Left forelimb (tissue), 1 donor: ENCODE data around the gene TMEM179.
"Not testable (repeated sequence)": the region's sequence is repeated elsewhere in the genome, so short reads cannot be mapped to it uniquely, and the experiment has no call there.

ENCODE experiments used
- DNase-seq: peaks from one replicate; pipeline ENCODE4 v3.0.0-alpha.2; 2018; ENCODE audit warnings: low spot score

Gene TMEM179

GRCh38 chr14:104637546-104638003 is 33.0 kb upstream of the TMEM179 start:
- no peak for DNase-seq

GRCh38 chr14:104636846-104637545 is 32.4 kb upstream of the TMEM179 start:
- not testable (repeated sequence) for DNase-seq

DNA sequence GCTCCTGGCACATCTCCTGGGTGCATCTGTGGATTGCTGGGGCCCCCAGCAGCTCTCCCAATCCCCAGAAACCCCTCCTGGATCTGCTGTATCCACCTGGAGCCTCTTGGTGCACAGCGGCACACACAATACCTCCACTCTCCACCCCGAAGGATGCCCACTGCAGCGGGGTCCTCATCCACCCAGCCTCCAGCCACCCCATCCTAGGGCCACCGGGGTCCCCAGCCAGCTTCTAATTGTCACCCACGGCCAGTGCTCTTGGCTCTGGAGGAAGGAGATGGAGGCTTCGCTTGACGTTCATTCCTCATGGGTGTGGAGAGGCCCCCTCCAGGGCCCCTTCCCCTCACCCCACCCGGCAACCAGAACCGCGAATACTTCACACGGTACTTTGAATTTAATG is 31.6 kb upstream of the TMEM179 start:
- no peak for DNase-seq

DNA sequence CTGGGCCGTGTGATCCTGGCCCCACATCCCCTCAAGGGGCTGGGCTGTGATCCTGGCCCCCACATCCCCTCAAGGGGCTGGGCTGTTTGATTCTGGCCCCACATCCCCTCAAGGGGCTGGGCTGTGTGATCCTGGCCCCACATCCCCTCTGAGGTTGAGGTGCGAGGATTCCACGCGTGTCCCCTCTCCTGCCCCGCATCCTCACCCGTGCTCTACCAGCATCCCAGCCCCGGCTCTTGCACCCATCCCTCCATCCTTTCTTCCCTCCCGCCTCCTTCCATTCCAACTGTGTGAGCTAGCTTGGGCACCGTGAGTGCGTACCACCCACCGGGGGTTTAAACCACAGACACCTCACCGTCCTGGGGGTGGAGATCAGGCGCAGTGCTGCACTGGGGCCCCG is 31.1 kb upstream of the TMEM179 start:
- no peak for DNase-seq

GRCh38 chr14:104634886-104635570 is 30.5 kb upstream of the TMEM179 start:
- no peak for DNase-seq

DNA sequence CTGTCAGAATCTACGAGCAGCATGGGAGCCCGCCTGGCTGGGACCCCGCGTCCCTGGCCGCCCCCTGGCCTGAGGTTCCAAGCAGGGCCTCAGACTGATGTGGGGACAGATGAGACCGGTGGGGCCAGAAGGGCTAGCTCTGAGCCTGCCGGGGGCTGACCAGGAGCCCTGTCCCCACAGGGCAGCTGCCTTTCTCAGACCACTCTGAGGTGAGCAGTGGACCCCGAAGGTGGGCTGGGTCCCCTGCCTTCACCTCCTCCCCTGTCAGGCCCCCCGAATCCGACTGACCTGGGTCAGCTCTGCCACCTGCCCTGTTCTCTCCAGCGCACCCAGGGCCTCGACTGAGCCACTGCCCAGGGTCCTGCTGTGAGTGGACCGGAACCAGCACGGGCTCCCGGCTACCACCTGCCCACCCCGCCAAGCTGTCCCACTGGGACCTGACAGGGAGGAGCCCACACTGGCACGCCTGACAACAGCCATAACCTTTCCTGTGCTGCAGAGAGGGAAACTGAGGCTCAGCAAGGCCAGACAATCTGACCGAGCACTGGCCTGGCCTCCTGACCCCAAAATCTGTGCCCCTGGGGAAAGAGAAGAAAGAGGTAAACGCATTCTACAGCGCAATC is 29.7 kb upstream of the TMEM179 start:
- no peak for DNase-seq

DNA sequence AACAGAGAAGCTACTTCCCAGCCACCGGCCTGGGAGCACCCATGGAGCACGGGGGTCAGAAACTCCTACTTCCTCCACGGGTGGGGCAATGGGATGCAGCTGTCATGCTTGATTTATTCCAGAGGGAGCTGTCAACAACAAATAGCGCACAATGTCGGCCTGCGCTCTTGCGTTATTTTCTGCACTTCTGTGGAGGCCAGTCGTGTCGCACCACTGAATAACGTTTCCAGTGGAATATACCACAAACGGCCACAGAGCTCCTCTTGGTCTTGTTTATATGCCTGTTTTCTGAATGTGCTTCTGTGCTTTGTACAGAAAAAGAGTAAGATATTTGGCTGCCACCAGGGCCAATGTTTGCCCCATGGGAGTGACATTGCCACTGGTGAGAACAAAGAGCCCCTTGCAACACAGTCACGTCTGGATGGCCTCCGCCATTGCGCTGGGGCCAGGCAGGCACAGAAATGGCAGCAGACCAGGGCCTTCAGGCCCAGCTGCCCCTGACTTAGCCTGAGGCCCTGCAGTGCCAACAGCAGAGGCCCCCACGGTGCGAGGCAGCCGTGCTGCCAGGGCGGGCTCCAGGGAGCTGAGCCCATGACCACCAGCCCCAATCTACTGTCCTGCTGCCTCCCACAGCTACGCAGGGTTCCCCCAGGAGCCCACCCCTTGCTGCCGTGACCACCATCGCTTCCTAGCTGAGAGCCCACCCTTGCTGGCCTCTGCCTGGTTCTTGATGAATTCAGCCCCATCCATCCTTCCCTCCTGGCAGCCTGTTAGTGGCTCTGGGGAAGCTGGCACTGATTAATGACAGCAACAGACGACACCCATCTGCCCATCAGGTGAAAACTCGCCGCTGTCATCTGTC is 28.9 kb upstream of the TMEM179 start:
- no peak for DNase-seq

DNA sequence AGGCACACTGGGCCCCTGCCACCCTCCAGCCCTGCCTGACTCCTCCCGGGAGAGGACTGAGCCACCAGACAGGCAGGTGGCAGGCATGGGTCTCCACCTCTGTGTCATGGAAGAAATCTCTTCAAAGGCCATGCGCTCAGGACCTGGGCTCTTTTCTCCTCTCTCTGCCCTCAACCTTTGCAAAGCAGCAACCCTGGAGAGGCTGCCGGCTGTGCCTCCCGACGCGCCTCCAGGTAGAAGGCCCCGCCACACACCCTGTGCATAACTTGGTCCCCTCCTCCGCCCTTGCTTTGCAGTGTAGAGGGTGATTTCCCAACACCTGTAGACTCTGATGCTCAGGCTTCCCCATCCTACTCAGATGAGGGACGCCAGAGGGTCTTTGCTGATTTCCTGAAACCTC is 28.2 kb upstream of the TMEM179 start:
- DNase-seq: no peak

DNA sequence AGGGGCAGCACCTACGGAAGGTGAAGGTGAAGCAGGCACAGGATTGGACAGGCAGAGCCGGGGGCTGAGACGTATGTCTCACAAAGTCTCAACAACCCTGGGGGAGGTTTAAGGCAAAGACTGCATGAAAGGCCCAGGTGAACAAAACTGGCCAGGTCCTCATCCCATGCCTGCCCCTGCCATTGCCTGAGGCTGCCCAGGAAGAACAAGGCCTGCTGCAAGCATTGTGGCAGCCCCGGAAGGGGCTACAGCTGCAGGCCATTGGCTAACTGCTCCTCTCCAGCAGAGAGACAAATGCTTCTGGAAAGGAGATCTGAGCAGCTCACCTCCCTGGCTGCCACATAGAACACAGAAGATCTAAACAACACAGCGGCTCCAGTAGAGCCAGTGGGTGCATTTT is 20.4 kb upstream of the TMEM179 start:
- no peak for DNase-seq

DNA sequence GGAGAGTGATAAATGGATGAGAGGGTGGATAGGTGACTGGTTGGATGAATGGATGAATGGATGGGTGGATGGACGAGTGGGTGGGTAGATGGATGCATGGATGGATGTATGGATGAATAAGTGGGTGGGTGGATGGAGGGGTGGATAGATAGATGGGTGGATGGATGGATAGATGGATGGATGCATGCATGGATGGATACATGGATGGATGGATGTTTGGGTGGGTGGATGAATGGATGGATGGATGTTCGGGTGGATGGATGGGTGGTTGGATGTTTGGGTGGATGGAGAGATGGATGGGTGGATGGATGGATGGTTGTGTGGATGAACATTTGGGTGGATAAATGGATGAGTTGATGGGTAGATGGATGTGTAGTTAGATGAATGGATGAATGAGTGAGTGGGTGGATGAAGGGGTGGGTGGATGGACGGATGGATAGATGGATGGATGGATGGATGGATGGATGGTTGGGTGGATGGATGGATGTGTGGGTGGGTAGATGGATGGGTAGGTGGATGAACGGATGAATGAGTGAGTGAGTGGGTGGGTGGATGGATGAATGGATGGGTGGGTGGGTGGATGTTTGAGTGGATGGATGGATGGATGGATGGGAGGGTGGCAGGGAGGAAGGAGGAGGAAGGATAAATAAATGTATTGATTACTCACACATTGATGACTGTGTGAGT is 9.7 kb upstream of the TMEM179 start:
- no peak for DNase-seq

GRCh38 chr14:104611881-104612280 is 7.3 kb upstream of the TMEM179 start:
- no peak for DNase-seq

DNA sequence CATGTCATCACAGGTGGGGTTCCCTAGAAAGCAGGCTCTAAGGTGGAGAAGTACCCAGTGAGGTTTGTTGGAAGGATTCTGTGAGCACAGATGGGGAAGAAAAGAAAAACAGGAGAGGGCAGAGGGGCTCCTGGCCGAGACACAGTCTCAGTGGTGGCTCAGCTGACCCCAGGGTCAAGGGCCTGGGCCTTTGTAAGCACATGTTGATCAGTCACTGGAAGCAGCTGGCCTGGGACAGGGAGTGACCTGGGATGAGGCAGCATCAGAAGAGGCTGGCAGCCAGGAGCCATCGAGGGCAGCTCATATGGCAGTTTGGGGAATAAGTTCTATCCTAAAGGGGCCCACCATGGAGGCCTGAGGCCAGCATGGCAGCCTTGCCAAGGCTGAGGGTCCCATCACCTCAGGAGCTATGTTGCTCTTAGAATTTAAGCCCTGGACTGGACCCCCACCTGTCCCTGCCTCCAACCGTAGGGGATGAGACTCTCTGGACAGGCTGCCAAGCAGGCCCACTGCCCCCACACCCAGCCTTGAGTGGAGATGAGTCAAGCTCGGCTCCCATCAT is 6.3 kb upstream of the TMEM179 start:
- DNase-seq: no peak

DNA sequence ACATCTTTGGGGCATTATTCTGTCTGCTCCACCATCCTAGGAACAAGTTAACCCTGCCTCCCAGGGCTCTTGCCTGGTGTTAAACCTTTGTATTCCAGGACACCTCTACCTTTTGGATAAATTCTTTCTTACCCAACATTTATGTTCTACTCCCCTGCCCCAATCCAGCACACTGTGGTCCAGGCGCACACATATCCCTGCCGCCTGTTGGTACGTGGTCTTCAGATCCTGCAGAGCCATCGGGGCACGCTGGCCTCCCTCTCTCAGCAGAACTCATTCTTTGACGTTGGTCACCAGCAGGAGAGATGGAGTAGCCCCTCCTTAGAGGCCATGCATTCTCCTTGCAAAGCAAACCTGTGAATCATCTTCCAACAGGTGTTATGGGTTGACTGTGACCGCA is 5.1 kb upstream of the TMEM179 start:
- no peak for DNase-seq

DNA sequence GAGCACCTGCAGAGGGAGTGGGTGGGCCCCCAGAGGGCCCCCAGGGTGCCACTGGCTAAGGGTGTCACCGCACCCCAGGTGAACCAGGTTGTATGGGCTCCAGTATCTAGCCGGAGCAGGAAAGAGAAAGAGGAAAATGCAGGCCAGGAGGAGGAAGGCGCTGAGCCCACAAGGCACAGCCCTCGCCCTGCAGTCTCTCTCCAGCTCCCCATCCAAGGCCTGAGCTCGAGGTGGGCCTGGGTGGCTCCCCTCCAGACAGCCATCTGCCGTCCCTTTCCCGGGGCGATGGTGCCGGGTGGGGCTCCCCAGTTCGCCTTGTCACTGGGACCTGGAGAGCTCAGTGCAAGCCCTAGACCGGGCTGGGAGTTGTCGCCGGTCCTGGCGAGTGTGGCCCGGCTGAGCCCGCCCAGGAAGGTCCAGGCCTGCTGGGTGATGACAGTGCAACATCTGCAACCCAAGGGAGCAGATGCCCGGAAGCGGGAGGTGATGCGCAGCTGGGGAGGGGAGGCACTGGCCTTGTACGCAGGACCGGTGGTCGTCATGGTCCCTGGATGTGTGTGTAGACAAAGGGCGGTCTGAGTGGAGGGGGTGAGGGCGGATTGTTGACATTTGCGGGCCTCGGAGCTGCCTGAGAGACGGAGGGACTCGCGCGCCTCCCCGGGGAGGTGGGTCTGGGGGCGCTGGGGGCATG is 716 bp downstream of the TMEM179 start:
- DNase-seq: no peak

DNA sequence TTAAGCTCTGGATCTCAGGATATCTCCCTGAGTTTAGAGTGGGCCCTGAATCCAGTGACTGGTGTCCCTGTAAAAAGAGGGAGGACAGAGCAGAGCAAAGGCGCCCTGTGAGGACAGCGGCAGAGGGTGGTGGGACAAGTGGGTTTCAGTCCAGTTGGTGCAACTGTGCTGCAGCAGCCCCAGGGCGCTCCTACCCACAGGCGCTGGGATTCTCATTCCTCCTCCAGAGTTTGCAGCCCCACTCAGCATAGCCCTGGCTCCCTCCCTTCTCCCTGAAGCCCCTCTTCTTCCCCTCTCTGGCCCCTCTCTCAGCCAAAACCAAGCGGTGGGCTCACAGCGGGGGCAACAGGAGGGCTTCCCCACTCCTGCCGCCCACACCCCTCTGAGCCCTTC is 1.6 kb downstream of the TMEM179 start:
- no peak for DNase-seq

DNA sequence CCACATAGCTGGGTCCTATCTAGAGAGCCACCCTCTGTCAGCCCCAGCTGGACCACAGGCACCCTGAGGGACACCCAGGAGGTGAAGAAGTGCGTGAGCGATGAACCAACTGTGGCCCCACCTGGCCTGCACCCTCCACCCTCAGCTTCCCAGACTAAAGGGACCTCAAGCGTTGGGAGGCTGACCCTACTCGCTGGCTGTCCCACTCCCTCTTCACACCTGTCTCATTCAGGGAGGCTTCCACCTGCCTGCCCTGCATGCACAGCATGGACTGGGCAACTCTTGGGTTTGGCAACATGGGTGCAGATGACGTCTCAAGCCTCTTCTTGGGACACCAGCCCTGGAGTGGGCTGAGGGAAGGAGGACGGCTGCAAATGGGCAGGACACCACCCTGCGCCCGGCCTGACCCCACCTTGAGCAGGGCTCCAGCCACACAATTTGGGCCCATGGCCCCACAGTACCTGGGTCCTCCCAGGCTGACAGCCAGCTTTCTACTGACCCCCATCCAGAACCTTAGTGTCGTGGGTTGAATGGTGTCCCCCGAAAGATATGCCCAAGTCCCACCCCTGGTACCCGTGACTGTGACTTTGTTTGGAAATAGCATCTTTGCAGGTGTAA is 2.1 kb downstream of the TMEM179 start:
- DNase-seq: peak; percentile 61

DNA sequence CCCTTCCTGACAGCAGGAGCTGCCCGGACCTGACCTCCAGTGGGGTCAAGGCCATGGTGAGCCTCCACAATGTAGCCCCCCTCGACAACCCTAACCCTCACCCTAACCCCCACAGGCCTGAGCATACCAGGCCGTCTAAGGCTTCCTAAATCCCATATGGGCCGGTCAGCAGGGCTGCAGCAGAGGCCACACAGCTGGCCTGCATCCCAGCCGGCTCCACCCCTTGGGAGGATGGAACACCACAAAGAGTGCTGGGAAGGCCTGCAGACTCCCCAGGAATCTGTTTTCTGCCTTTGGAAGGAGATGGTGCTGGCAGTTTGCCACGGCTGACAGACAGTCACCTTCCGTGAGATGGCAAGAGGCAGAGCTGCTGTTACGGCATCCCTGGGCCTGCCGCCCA is 2.8 kb downstream of the TMEM179 start:
- DNase-seq: peak; percentile 64

DNA sequence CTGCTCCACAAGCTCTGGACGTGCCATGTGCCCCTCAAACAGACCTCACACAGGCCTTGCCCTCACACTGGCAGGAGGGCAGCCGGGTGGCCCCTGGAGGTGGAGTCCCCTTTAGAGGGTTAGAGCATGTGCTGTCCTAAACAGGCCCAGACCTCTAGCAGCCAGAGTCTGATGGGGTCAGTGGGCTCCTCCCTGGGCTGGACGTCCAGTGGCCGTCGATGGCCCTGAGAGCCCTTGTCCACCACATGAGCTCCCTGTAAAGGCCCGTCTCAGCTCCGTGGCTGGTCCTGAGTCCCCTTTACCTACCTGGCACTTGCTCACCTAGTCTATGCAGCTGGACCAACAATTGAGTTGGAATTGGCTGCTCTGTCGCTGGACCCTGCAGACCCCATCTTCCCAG is 3.8 kb downstream of the TMEM179 start:
- DNase-seq: peak; percentile 61

DNA sequence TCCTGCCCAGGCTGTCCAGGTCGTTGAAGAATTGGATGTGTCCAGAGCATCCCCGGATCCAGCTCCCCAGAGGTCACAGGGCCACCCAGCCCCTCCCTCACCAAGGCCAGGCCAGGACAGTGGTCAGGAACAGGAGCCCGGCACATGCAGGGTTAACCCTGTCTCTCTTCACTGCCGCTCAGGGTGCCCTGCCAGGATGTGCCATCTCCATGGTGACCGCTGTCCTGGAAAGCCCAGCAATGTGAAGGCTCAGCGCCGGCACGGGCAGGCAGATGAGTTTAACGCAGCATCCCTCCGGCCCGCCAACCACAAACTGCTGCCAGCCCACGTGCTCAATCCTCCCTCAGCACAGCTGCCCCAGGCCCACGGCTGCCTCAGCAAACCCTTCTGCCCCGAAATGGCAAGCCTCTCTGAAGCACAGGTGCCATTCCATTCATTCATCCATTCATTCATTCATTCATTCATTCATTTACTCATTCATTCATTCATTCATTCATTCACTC is 4.4 kb downstream of the TMEM179 start:
- peak; percentile 68 for DNase-seq

DNA sequence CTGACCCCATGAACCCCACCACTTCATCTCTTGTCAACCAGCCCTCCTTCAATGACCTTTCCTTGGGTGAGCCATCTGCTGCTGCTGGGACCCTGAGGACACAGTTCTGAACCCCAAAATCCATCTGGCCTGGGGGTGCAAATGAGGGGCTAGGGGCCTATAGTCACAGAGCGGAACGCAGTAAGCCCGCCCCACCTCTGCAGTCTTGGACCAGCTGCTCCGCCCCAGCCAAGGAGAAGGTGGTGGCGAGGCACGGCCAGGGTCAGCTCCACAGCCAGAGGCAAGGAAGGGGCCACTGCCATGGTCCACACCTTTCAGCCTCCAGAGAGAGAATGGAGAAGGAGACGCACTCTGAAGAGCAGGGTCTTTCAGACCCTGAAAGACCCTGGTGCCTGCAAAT is 5.1 kb downstream of the TMEM179 start:
- peak; percentile 44 for DNase-seq
